SK-N-SH (cell line): ENCODE data around the gene KMT5B. TPM values are rescaled to one million over a fixed set of nuclear protein-coding genes. Genes with fewer than 3 reads are reported as not detected.

ENCODE experiments used
- CTCF ChIA-PET: fragments of 300-600, 350-600 bp; formaldehyde crosslinking; extraction: SDS; loops from one replicate; lab custom pipeline; 2021; lab: Yijun Ruan, JAX
- POLR2A ChIA-PET: fragments of 350-600 bp; sonication (Branson Sonifier 250); formaldehyde crosslinking; extraction: SDS; loops from one replicate; lab custom pipeline; 2020; ENCODE audit warnings: antibody characterized with exemption, inconsistent platforms; lab: Yijun Ruan, JAX
- DNase-seq: peaks from one replicate; pipeline ENCODE4 v3.0.0; 2012
- H2AFZ ChIP-seq: fragments of 200-600 bp; sonication (generic); 2 replicates; pipeline ENCODE4 v1.8.1; 2016; ENCODE audit warnings: antibody characterized with exemption, mild to moderate bottlenecking, low read depth
- H3F3A ChIP-seq: fragments of 200-600 bp; sonication (generic); replicated peaks from 2 replicates; pipeline ENCODE3; 2016; ENCODE audit warnings: antibody characterized with exemption, mild to moderate bottlenecking; ENCODE audit not compliant: insufficient read depth
- H3K27ac ChIP-seq, 2 experiments: fragments of 200-500 bp in 1 of 2; fragments of 200-600 bp in 1 of 2; sonication (Bioruptor generic) in 1 of 2; sonication (generic), shearing (Covaris generic) in 1 of 2; 2 replicates each; pipeline versions ENCODE4 v1.5.1 to v1.6.1; 2014 to 2016; ENCODE audit warnings: low read depth in 2 of 2, inconsistent platforms in 1 of 2, low read length in 1 of 2, mild to moderate bottlenecking in 1 of 2, mixed read lengths in 1 of 2
- H3K27me3 ChIP-seq: fragments of 200-600 bp; sonication (generic), shearing (Covaris generic); 2 replicates; pipeline ENCODE4 v1.6.1; 2016; ENCODE audit warnings: mixed run types; ENCODE audit not compliant: insufficient read depth
- H3K36me3 ChIP-seq, 2 experiments: fragments of 200-500 bp in 1 of 2; fragments of 200-600 bp in 1 of 2; sonication (Bioruptor generic) in 1 of 2; sonication (generic) in 1 of 2; replicated peaks in 1 of 2; 2 replicates each; pipeline versions ENCODE3 to v1.5.1; 2014 to 2016; ENCODE audit warnings: low read length in 1 of 2, mild to moderate bottlenecking in 1 of 2; ENCODE audit not compliant: insufficient read depth in 2 of 2, control insufficient read depth in 1 of 2
- H3K4me1 ChIP-seq, 2 experiments: fragments of 200-500 bp in 1 of 2; fragments of 200-600 bp in 1 of 2; sonication (Bioruptor generic) in 1 of 2; sonication (generic), shearing (Covaris generic) in 1 of 2; 2 replicates each; pipeline versions ENCODE4 v1.5.1 to v1.6.1; 2014 to 2016; ENCODE audit warnings: low read depth in 1 of 2, low read length in 1 of 2, mixed run types in 1 of 2; ENCODE audit not compliant: insufficient read depth in 2 of 2, control insufficient read depth in 1 of 2
- H3K4me2 ChIP-seq: fragments of 200-600 bp; sonication (generic), shearing (Covaris generic); 2 replicates; pipeline ENCODE4 v1.6.1; 2017; ENCODE audit warnings: mixed run types
- H3K4me3 ChIP-seq, 2 experiments: fragments of 200-500 bp in 1 of 2; fragments of 200-600 bp in 1 of 2; sonication (Bioruptor generic) in 1 of 2; sonication (generic), shearing (Covaris generic) in 1 of 2; 2 replicates each; pipeline versions ENCODE4 v1.5.1 to v1.8.1; 2014 to 2016; ENCODE audit warnings: low read depth in 2 of 2, inconsistent platforms in 1 of 2, low read length in 1 of 2, mild to moderate bottlenecking in 1 of 2, mixed read lengths in 1 of 2, moderate library complexity in 1 of 2
- H3K79me2 ChIP-seq: fragments of 200-600 bp; sonication (generic); 2 replicates; pipeline ENCODE4 v1.8.1; 2017; ENCODE audit warnings: mild to moderate bottlenecking; ENCODE audit not compliant: insufficient read depth
- H3K9ac ChIP-seq: fragments of 200-600 bp; sonication (generic); 2 replicates; pipeline ENCODE4 v1.6.1; 2017; ENCODE audit warnings: mixed run types
- H3K9me2 ChIP-seq: fragments of 200-600 bp; sonication (generic); 2 replicates; pipeline ENCODE4 v1.6.1; 2017; ENCODE audit warnings: mixed run types
- H3K9me3 ChIP-seq: fragments of 200-600 bp; sonication (generic); 2 replicates; pipeline ENCODE4 v1.6.1; 2017; ENCODE audit warnings: mixed run types, mild to moderate bottlenecking, moderate library complexity
- H4K20me1 ChIP-seq: fragments of 200-600 bp; sonication (generic); 2 replicates; pipeline ENCODE4 v1.6.1; 2017; ENCODE audit warnings: mild to moderate bottlenecking, mixed run types; ENCODE audit not compliant: insufficient read depth
- ELF1 ChIP-seq: IDR thresholded peaks from 2 replicates; pipeline ENCODE4 v1.4.0; 2012
- FOXJ3 ChIP-seq: sonication (generic); formaldehyde crosslinking; IDR thresholded peaks from 2 replicates; pipeline ENCODE4 v1.5.1; 2020; ENCODE audit warnings: mild to moderate bottlenecking, missing genetic modification reagents
- GABPA ChIP-seq: IDR thresholded peaks from 2 replicates; pipeline ENCODE4 v1.4.0; 2012; ENCODE audit warnings: low read depth, mild to moderate bottlenecking
- JUND ChIP-seq: IDR thresholded peaks from 2 replicates; pipeline ENCODE4 v1.4.0; 2012
- MAX ChIP-seq: IDR thresholded peaks from 2 replicates; pipeline ENCODE4 v1.4.0; 2012; ENCODE audit warnings: low read depth
- MXI1 ChIP-seq: IDR thresholded peaks from 2 replicates; pipeline ENCODE4 v1.6.1; 2012; ENCODE audit warnings: mild to moderate bottlenecking, low read depth, low read length, improper control_type of control experiment
- NFIC ChIP-seq: IDR thresholded peaks from 2 replicates; pipeline ENCODE4 v1.4.0; 2012; ENCODE audit warnings: borderline replicate concordance
- NRF1 ChIP-seq: IDR thresholded peaks from 2 replicates; pipeline ENCODE4 v1.6.1; 2012; ENCODE audit warnings: low read depth, mild to moderate bottlenecking, low read length
- PBX3 ChIP-seq: IDR thresholded peaks from 2 replicates; pipeline ENCODE4; 2012
- TAF1 ChIP-seq: IDR thresholded peaks from 2 replicates; pipeline ENCODE4 v1.6.1; 2012; ENCODE audit warnings: low read depth, mild to moderate bottlenecking, low read length, moderate library complexity, borderline replicate concordance
- TEAD4 ChIP-seq: IDR thresholded peaks from 2 replicates; pipeline ENCODE4 v1.4.0; 2012; ENCODE audit warnings: mild to moderate bottlenecking, borderline replicate concordance; ENCODE audit not compliant: insufficient read depth
- YY1 ChIP-seq: IDR thresholded peaks from 2 replicates; pipeline ENCODE4 v1.4.0; 2012; ENCODE audit warnings: low read depth, mild to moderate bottlenecking
- WGBS: methylation state at CpG from one replicate; pipeline ENCODE4 v1.1.6; 2017; ENCODE audit warnings: low lambda C conversion rate; 5-methylcytosine and 5-hydroxymethylcytosine counted together
- polyA plus RNA-seq, 3 experiments: library from polyadenylated mRNA; depleted of rRNA; stranded (reverse); fragments of >200 nt; gene quantifications; 2 replicates each; pipeline ENCODE4 v1.2.3, GENCODE V29; 2012
- TF ChIP-seq, protein P1 (sequence below): IDR thresholded peaks from 2 replicates; pipeline ENCODE4 v1.4.0; 2012; ENCODE audit warnings: low read depth, borderline replicate concordance
- TF ChIP-seq, protein P2 (sequence below): IDR thresholded peaks from 2 replicates; pipeline ENCODE4 v1.6.1; 2012; ENCODE audit warnings: mild to moderate bottlenecking, low read depth, low read length, moderate library complexity

The KMT5B gene
- polyA plus RNA-seq, 1 of the 3 experiments (the other 2 are of a cell fraction) = 10.4 TPM

DNA sequence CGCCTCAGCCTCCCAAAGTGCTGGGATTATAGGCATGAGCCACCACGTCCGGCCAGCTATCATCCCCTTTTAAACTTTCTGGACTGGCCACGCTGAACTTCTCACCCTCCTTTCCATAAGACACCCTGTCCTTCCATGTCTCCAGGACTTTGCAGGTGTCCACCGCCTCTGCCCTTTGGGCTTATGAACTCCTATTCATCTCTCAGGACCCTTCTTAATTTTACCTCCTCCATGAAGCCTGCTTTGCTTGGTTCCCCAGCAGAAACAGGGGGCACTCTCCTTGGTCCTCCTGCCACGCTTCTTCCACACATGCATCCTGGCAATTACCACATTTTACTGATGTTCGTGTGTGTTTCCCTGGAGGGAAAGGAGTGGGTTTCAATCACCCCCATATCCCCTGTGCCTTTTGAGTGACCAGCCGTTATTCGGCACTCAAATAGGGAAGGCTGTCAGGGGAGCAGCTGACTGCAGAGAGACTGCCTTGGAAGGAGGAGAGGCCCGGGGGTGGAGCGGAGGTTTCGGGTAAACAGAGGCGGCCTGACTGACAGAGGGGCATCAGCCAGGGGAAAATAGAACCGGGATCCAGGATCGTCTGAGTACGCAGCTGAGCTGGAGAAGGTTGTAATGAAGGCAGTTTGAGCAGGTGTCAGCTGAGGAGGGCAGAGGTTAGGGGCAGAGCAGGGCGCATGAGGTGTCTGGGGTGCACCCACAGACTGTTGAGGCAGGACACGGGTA is 64.9 kb downstream of the KMT5B start:
- TF ChIP-seq, protein P1, sequence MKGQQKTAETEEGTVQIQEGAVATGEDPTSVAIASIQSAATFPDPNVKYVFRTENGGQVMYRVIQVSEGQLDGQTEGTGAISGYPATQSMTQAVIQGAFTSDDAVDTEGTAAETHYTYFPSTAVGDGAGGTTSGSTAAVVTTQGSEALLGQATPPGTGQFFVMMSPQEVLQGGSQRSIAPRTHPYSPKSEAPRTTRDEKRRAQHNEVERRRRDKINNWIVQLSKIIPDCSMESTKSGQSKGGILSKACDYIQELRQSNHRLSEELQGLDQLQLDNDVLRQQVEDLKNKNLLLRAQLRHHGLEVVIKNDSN = no peak
- TF ChIP-seq JUND (no peak), ELF1 (no peak), FOXJ3 (CRISPR knock-in tag) (no peak), YY1 (no peak), MAX (no peak)
- Histone ChIP-seq H3K4me3 (no peak overlapping the region), H2AFZ (no peak overlapping the region), H3K4me2 (no peak overlapping the region), H3K36me3 (no peaks in the 10 kb centered on the region), H3K9me2 (no peaks in the 10 kb centered on the region), H3K79me2 (no peaks in the 10 kb centered on the region), H3F3A (no peaks in the 10 kb centered on the region), H3K9me3 (no peaks in the 10 kb centered on the region), H3K27me3 (no peaks in the 10 kb centered on the region), H3K27ac (no peak overlapping the region), H3K4me1 (peaks cover 0 to 20% of the 10 kb centered on the region in 2 experiments; a peak in 1 of 4 replicates), H3K9ac (no peak overlapping the region), H4K20me1 (no peaks in the 10 kb centered on the region)
- ChIA-PET CTCF (interaction anchor here (1.3 kb wide), 1 partner anchor 107 kb away, joined by 4 read pairs; no protein-coding TSS in a partner anchor), POLR2A (no interaction called here)
- 91% methylated on average over 18 of the region's 18 CpGs for WGBS
- no peak for DNase-seq

GRCh38 chr11:68146704-68147474 is 66.2 kb downstream of the KMT5B start:
- H3K9ac ChIP-seq = no peak overlapping the region
- no peaks in the 10 kb centered on the region for H3K9me2 ChIP-seq
- no peak overlapping the region for H3K4me2 ChIP-seq
- H3F3A ChIP-seq = no peaks in the 10 kb centered on the region
- CTCF ChIA-PET = interaction anchor here (0.6 to 3.1 kb wide), 4 partner anchors 10 to 106 kb away, joined by 3 to 12 read pairs (median 4); no protein-coding TSS in a partner anchor
- H3K9me3 ChIP-seq = no peaks in the 10 kb centered on the region
- no peaks in the 10 kb centered on the region for H3K79me2 ChIP-seq
- 0 out of 2 replicates have a peak, but pooled peaks have one; percentile 27 for TF ChIP-seq GABPA
- no peak for TF ChIP-seq NRF1
- peak; percentile 61; the same call in 1 of the 2 replicates for TF ChIP-seq MAX
- no peak for TF ChIP-seq ELF1
- TF ChIP-seq, protein P2, sequence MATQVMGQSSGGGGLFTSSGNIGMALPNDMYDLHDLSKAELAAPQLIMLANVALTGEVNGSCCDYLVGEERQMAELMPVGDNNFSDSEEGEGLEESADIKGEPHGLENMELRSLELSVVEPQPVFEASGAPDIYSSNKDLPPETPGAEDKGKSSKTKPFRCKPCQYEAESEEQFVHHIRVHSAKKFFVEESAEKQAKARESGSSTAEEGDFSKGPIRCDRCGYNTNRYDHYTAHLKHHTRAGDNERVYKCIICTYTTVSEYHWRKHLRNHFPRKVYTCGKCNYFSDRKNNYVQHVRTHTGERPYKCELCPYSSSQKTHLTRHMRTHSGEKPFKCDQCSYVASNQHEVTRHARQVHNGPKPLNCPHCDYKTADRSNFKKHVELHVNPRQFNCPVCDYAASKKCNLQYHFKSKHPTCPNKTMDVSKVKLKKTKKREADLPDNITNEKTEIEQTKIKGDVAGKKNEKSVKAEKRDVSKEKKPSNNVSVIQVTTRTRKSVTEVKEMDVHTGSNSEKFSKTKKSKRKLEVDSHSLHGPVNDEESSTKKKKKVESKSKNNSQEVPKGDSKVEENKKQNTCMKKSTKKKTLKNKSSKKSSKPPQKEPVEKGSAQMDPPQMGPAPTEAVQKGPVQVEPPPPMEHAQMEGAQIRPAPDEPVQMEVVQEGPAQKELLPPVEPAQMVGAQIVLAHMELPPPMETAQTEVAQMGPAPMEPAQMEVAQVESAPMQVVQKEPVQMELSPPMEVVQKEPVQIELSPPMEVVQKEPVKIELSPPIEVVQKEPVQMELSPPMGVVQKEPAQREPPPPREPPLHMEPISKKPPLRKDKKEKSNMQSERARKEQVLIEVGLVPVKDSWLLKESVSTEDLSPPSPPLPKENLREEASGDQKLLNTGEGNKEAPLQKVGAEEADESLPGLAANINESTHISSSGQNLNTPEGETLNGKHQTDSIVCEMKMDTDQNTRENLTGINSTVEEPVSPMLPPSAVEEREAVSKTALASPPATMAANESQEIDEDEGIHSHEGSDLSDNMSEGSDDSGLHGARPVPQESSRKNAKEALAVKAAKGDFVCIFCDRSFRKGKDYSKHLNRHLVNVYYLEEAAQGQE = no peak
- TF ChIP-seq NFIC = peak; percentile 22; the same call in 1 of the 2 replicates
- no peak for TF ChIP-seq TEAD4
- TF ChIP-seq TAF1 = no peak
- TF ChIP-seq MXI1 = peak; percentile 96
- TF ChIP-seq PBX3 = no peak
- TF ChIP-seq, protein P1 = no peak
- no peak overlapping the region; a peak in 1 of 4 replicates for H3K27ac ChIP-seq
- peaks cover 0 to 20% of the 10 kb centered on the region in 2 experiments; a peak in 1 of 4 replicates for H3K4me1 ChIP-seq
- H4K20me1 ChIP-seq = no peaks in the 10 kb centered on the region
- 70% methylated on average over 6 of the region's 13 CpGs for whole genome bisulfite sequencing
- peak; percentile 82 for DNase-seq
- peak overlapping the region; percentile 27; the same call in 1 of the 2 replicates for H2AFZ ChIP-seq
- no peaks in the 10 kb centered on the region for H3K36me3 ChIP-seq
- H3K27me3 ChIP-seq = no peaks in the 10 kb centered on the region
- no peak overlapping the region for H3K4me3 ChIP-seq
- POLR2A ChIA-PET = interaction anchor here (1.3 kb wide), 1 partner anchor 19 kb away, joined by 3 read pairs; no protein-coding TSS in a partner anchor
